Measurements from ENCODE around the gene CEP85. TPM values are rescaled to one million over a fixed set of nuclear protein-coding genes. Genes with fewer than 3 reads are reported as not detected.

CEP85 gene
- total and polyA plus RNA-seq, 9 of the 15 experiments (the other 6 are each of a cell fraction or from before 2014, with no cell fraction given): 42.1 to 140 (median 92.6) TPM

- TF ChIP-seq ZNF318 (IDR thresholded peaks at IDR 0.05; ENCODE audit: borderline replicate concordance in 1 of 2, low read depth in 1 of 2) (peak in 1 of 2 experiments; percentile 36; a peak in 1 of 4 replicates), ZNF512 (tag; IDR thresholded peaks at IDR 0.05) (no peak), ATF3 (IDR thresholded peaks at IDR 0.05) (peak; percentile 77), ATF3 (CRISPR knock-in tag; conservative IDR thresholded peaks at IDR 0.05) (no peak), GABPB1 (CRISPR knock-in tag; IDR thresholded peaks at IDR 0.05) (no peak), SMARCE1 (IDR thresholded peaks at IDR 0.05) (peak; percentile 64; the same call in 1 of the 2 replicates), DPF2 (IDR thresholded peaks at IDR 0.05) (peak; percentile 47; the same call in 1 of the 2 replicates), ZBTB9 (CRISPR knock-in tag; IDR thresholded peaks at IDR 0.05) (no peak), SLC30A9 (CRISPR knock-in tag; IDR thresholded peaks at IDR 0.05) (no peak), NCOR1 (IDR thresholded peaks at IDR 0.05) (peak; percentile 21; the same call in 1 of the 2 replicates)
Measured at GRCh38 chr1:26268290-26269197, 34.5 kb downstream of the CEP85 start (continued).

Measured in K562 (cell line).